ENCODE results near the gene HOMER1.

DNA sequence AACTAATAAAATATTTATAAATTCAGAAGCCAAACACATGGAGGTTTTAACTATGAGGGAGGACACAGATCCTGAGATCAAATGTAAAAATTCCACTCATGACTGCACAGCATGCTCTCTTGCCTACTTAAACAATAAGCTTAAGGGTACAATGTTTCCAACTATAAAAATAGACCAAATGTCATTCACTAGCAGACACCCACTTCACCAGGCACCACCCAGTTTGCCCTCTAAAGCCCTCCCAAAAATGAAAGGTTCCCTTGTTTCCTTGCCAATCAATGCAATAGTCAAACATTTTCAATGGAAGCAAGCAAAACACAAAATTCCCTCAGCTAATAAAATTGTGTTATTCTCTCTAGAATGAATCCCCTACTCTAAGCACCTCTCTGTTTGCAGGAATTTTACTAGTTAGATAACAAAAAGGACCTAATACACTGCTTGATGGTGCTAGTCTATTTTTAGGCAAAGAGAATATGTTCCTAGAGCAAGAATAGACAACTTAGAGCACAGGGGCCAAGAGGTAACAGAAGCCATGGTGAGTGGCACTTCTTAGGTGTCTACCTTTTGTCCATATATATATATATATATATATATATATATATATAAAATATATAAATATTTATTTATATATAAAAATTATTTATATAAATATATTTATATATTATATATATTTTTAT lies 135.3 kb downstream of the HOMER1 start:
- TF ChIP-seq POLR2A (IDR thresholded peaks at IDR 0.05; ENCODE audit: low read depth, low read length): no peak
- no peak for TF ChIP-seq POLR2AphosphoS5 (IDR thresholded peaks at IDR 0.05; ENCODE audit: low read depth, low read length)
